Adrenal gland (tissue), 5 donors: ENCODE results near the gene STEAP3.

ENCODE experiments used
- CTCF ChIP-seq, 6 experiments: fragments of 450-650 bp in 4 of 6; fragments of 200-600 bp in 2 of 6; sonication (generic) in 1 of 6; IDR thresholded peaks; 1 replicate in 5 of 6; 2 replicates in 1 of 6; pipeline versions ENCODE4 v1.5.1 to v1.8.0; 2016 to 2021; ENCODE audit warnings: antibody characterized with exemption in 6 of 6, mild to moderate bottlenecking in 2 of 6, moderate library complexity in 1 of 6
- POLR2A ChIP-seq, 2 donors: fragments of 450-650 bp; IDR thresholded peaks; one replicate each; pipeline ENCODE4 v1.6.1; 2017; ENCODE audit warnings: antibody characterized with exemption in 2 of 2, mild to moderate bottlenecking in 2 of 2, moderate library complexity in 1 of 2
- donor health status: DM: no; HTN: no; CAD: no.

GRCh38 chr2:119228136-119228535 lies 4.5 kb downstream of the STEAP3 start:
- no peak for TF ChIP-seq CTCF (IDR thresholded peaks at IDR 0.05)
- no peak for TF ChIP-seq POLR2A (IDR thresholded peaks at IDR 0.05)
